ENCODE measurements around the gene TBC1D8. TPM values are rescaled to one million over a fixed set of nuclear protein-coding genes. Genes with fewer than 3 reads are reported as not detected.

Gene TBC1D8
- total RNA-seq, 2 donors from 2014 or later = 86.1 to 149 TPM

DNA sequence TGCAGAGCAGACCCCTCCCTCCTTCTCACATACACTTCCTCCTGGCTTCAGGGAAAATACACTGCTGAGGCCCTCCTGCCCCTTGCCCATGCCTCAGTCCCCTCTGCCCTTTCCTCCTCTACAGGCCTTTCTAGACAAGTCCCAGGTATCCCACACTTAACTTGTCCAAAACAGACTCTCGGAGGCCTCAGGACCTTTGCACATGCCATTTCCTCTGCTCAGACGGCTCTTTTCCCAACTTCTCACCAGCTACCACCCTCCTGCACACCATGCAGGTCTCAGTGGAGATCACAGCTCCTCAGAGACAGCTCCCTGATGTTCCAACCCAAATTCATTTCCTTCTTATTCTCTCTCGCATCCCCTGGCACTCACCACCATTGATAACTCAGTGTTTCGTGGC lies 11.7 kb downstream of the TBC1D8 start:
- Histone ChIP-seq H3K27me3 (replicated peaks; ENCODE audit: insufficient read depth) (no peaks in the 10 kb centered on the region), H3K4me1 (replicated peaks) (peaks cover 4% of the 10 kb centered on the region), H3K4me3 (no peak overlapping the region), H3K9me3 (no peaks in the 10 kb centered on the region), H3K36me3 (no peaks in the 10 kb centered on the region), H3K27ac (no peak overlapping the region)
- TF ChIP-seq POLR2A (IDR thresholded peaks at IDR 0.05) = no peak
- TF ChIP-seq CTCF (IDR thresholded peaks at IDR 0.05) = no peak
- TF ChIP-seq POLR2AphosphoS5 (IDR thresholded peaks at IDR 0.05) = no peak
- 96% methylated on average over 4 of the region's 4 CpGs for WGBS
- intact Hi-C loops (cut with DNase I) = no loop called here
- DNase-seq (ENCODE audit: low spot score) = no peak

- WGBS = 75% methylated on average over 9 of the region's 9 CpGs
- TF ChIP-seq POLR2AphosphoS5 (IDR thresholded peaks at IDR 0.05) (no peak), CTCF (IDR thresholded peaks at IDR 0.05) (no peak), POLR2A (IDR thresholded peaks at IDR 0.05) (no peak)
- Histone ChIP-seq H3K27ac (no peak overlapping the region), H3K27me3 (replicated peaks; ENCODE audit: insufficient read depth) (no peaks in the 10 kb centered on the region), H3K9me3 (no peaks in the 10 kb centered on the region), H3K4me3 (no peak overlapping the region), H3K4me1 (replicated peaks) (peaks cover 4% of the 10 kb centered on the region), H3K36me3 (no peaks in the 10 kb centered on the region)
- no peak for DNase-seq (ENCODE audit: low spot score)
- intact Hi-C loops (cut with DNase I) = no loop called here
These were observed 15.5 kb downstream of the TBC1D8 start for GRCh38 chr2:101135412-101136296.

DNA sequence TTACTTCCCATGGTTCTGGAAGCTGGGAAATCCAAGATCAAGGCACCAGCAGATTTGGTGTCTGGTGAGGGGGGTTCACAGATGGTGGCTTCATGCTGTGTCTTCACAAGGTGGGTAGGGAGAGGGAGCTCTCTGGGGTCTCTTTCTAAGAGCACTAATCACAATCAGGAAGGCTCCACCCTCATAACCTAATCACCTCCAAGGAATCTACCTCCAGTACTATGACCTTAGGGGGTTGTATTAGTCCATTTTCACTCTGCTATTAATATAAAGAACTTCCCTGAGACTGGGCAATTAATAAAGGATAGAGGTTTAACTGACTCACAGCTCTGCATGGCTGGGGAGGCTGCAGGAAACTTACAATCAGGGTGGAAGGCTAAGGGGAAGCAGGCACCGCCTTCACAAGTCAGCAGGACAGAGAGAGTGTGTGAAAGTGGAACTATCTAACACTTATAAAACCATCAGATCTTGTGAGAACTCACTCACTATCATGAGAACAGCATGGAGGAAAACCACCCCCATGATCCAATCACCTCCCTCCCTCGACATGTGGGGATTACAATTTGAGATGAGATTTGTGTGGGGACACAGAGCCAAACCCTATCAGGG lies 17.6 kb downstream of the TBC1D8 start:
- Histone ChIP-seq H3K36me3 (no peaks in the 10 kb centered on the region), H3K9me3 (no peaks in the 10 kb centered on the region), H3K27ac (no peak overlapping the region), H3K4me1 (replicated peaks) (peaks cover 4% of the 10 kb centered on the region), H3K4me3 (no peak overlapping the region), H3K27me3 (replicated peaks; ENCODE audit: insufficient read depth) (no peaks in the 10 kb centered on the region)
- 85% methylated on average over 2 of the region's 2 CpGs for WGBS
- intact Hi-C loops (cut with DNase I) = no loop called here
- DNase-seq (ENCODE audit: low spot score) = no peak
- no peak for TF ChIP-seq POLR2AphosphoS5 (IDR thresholded peaks at IDR 0.05)
- no peak for TF ChIP-seq POLR2A (IDR thresholded peaks at IDR 0.05)
- TF ChIP-seq CTCF (IDR thresholded peaks at IDR 0.05) = no peak

DNA sequence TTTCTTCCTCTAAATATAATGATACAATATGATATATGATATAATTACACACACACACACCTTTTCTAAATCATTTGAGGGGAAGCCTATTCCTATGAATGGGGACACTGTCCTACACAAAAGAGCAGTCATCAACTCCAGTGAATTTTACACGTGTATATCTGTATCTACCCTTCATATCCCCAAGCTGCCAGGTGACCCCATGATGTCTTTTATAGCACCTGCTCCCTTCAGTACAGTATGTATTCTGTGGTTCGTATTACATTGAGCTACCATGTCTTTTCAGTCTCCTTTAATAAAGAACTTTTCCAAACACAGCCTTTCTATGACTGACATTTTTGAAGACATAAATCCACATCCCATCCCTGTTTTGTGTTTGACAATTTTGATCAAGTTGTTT lies 19.0 kb downstream of the TBC1D8 start:
- no peak overlapping the region for H3K4me3 ChIP-seq
- H3K27me3 ChIP-seq (replicated peaks; ENCODE audit: insufficient read depth) = no peaks in the 10 kb centered on the region
- H3K4me1 ChIP-seq (replicated peaks) = peaks cover 4% of the 10 kb centered on the region
- H3K27ac ChIP-seq = no peak overlapping the region
- no peaks in the 10 kb centered on the region for H3K9me3 ChIP-seq
- H3K36me3 ChIP-seq = no peaks in the 10 kb centered on the region
- no peak for TF ChIP-seq CTCF (IDR thresholded peaks at IDR 0.05)
- no peak for TF ChIP-seq POLR2A (IDR thresholded peaks at IDR 0.05)
- TF ChIP-seq POLR2AphosphoS5 (IDR thresholded peaks at IDR 0.05) = no peak
- intact Hi-C loops (cut with DNase I) = no loop called here
- DNase-seq (ENCODE audit: low spot score) = no peak
- 61% methylated on average over 2 of the region's 2 CpGs for WGBS

All from prostate gland (tissue), 2 donors.